NT2/D1 (cell line): ENCODE measurements around the gene PLPP1.

Experiments used
- YY1 ChIP-seq: IDR thresholded peaks from 2 replicates; pipeline ENCODE4 v1.6.1; 2011; ENCODE audit not compliant: insufficient read length, insufficient read depth
- ZNF274 ChIP-seq: IDR thresholded peaks from 2 replicates; pipeline ENCODE4 v1.6.1; 2011; ENCODE audit warnings: mild to moderate bottlenecking, low read depth, low read length

GRCh38 chr5:55583578-55583977 lies 48.8 kb upstream of the PLPP1 start:
- TF ChIP-seq YY1 (no peak), ZNF274 (no peak)
